IPS-NIHi7 (cell line): ENCODE data around the gene MRRF.

ENCODE experiments used
- DNase-seq: peaks from one replicate; pipeline ENCODE4 v3.0.0; 2012; ENCODE audit warnings: mixed read lengths; ENCODE audit errors: extremely low spot score

MRRF gene, protein sequence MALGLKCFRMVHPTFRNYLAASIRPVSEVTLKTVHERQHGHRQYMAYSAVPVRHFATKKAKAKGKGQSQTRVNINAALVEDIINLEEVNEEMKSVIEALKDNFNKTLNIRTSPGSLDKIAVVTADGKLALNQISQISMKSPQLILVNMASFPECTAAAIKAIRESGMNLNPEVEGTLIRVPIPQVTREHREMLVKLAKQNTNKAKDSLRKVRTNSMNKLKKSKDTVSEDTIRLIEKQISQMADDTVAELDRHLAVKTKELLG

GRCh38 chr9:122264360-122265148 lies at the start of gene MRRF, which contains the start of gene RBM18:
MRRF (plus strand) TSS chr9:122264882; CDS start chr9:122270892, 6,010 bp downstream.
RBM18 (minus strand) TSS chr9:122264840; CDS start chr9:122261492, 3,348 bp downstream.
- peak; percentile 94 for DNase-seq

GRCh38 chr9:122215663-122216062 lies 49.0 kb upstream of the MRRF start:
- DNase-seq, result no peak

GRCh38 chr9:122216138-122216797 lies 48.4 kb upstream of the MRRF start:
- DNase-seq, result no peak

- no peak for DNase-seq
These were observed 47.8 kb upstream of the MRRF start for GRCh38 chr9:122216798-122217418.

GRCh38 chr9:122217640-122218039 lies 47.0 kb upstream of the MRRF start:
- DNase-seq, result no peak

GRCh38 chr9:122218071-122218934 lies 46.4 kb upstream of the MRRF start:
- no peak for DNase-seq

GRCh38 chr9:122218935-122219855 lies 45.5 kb upstream of the MRRF start:
- DNase-seq, result no peak

GRCh38 chr9:122219856-122220672 lies 44.6 kb upstream of the MRRF start:
- no peak for DNase-seq

DNA sequence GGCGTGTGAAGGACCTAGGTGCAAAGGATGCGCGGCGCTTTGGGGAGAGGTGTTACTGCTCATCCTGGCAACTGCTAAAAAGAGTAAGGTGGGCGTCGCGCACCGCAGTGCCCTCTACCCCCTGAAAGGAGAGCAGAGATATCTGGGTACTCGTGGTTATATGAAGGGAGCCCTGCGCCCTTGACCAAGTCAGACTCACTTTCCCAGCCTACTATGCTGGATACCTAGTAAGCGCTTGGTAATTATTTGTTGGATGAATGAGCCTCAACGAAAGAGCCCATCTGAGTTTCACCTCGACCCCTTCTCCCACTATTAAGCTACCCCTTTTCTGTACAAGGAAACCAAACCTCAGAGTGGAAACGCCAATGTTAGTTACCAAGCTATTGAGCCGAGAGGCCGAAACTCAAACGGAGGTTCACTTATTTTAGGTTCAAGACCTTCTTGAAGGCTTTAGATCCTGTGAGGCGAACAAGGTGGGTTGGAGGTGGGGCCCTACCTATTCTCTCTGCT lies 44.0 kb upstream of the MRRF start:
- no peak for DNase-seq

DNA sequence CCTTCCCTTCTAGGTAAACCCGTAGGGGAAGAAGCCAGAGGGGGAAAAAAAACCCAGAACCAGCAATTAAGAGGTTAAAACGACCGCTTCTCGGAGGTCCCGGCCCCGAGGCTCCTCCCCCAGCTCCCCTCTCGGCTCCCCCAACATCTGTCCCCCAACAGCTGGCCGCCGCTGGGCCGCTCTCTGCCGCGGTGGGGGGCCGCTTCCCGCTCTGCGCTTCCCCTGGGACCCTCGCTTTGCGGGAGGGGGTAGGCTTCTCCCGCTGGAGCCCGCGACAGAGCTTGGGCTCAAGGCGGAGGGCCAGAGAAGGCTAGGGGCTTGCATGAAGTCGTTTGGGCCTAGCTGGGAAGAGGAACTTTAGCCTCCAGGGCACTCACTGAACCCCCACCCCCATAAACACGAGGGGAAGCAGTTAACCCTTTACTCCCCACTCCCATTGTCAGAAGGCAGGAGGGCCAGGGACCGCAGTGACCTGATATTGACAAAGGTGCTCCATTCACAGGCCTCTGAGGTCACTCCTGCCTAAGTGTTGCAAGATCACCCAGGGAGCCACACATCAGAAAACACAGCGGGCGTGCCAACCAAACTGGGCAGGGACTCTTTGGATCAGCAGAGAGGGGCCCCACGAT lies 43.4 kb upstream of the MRRF start:
- peak; percentile 60 for DNase-seq

- no peak for DNase-seq
These were observed 41.9 kb upstream of the MRRF start for GRCh38 chr9:122222791-122223190.

DNA sequence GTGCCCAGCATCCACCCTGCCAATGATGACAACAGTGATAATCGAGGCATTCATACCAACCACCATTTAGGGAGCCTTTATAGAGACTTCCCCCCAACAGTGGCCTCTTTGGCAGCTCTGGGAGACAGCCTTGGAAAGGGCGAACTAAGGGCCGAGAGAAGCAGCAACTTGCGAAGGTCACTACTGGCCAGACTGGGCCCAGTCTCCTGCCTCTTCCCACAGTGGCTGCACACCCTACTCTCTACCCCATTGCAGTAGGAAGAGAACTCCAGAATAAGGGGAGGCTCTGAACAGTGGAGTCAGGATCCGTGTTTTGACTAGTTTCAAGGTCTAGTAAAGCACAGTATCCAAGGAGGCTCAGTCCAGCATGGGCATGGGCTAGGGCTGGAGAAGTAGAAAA lies 41.2 kb upstream of the MRRF start:
- no peak for DNase-seq

GRCh38 chr9:122225312-122226141 lies 39.2 kb upstream of the MRRF start:
- no peak for DNase-seq

GRCh38 chr9:122226142-122226757 lies 38.4 kb upstream of the MRRF start:
- DNase-seq, result no peak

GRCh38 chr9:122226758-122227574 lies 37.7 kb upstream of the MRRF start:
- DNase-seq, result peak; percentile 61

DNA sequence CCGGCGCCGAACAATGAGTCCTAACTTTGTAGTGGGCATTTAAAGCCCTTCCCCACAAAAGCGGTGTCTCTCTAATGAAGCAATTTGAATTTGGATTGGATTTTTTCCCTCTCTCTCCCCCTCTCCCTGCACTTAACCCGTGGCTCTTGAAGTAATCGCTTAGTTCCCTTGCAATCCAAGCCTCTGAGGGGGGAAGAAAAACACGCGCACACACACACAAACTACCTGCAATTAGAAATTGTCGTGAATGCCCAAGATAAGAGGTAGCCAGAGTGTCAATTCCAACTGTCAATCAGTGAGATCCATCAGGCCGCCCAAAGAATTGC lies 37.1 kb upstream of the MRRF start:
- no peak for DNase-seq
